ENCODE results near the gene HEPHL1.

Gene HEPHL1

GRCh38 chr11:94120946-94121345 is 99.8 kb downstream of the HEPHL1 start:
- no peak for TF ChIP-seq CTCF (IDR thresholded peaks at IDR 0.05; ENCODE audit: control extremely low read depth, extremely low read depth, low read depth, missing control alignments)
- ChIA-PET CTCF (interaction anchor here (1.1 kb wide), 1 partner anchor 12 kb away, joined by 3 read pairs; no protein-coding TSS in a partner anchor), POLR2A (no interaction called here)
- DNase-seq (ENCODE audit: extremely low spot score): no peak

- CTCF ChIA-PET: interaction anchor here (0.9 kb wide), 1 partner anchor 51 kb away, joined by 3 read pairs; no protein-coding TSS in a partner anchor
- POLR2A ChIA-PET: no interaction called here
- no peak for TF ChIP-seq CTCF (IDR thresholded peaks at IDR 0.05; ENCODE audit: control extremely low read depth, extremely low read depth, low read depth, missing control alignments)
Measured at GRCh38 chr11:94125407-94126115, 104.4 kb downstream of the HEPHL1 start.

GRCh38 chr11:94127638-94128037 is 106.5 kb downstream of the HEPHL1 start:
- POLR2A ChIA-PET: no interaction called here

More at GRCh38 chr11:94125407-94126115, 104.4 kb downstream of the HEPHL1 start:
- no peak for DNase-seq (ENCODE audit: extremely low spot score)

GRCh38 chr11:94128291-94128745 is 107.2 kb downstream of the HEPHL1 start:
- POLR2A ChIA-PET: interaction anchor here (0.6 kb wide), 1 partner anchor 915 kb away, joined by 5 read pairs; no protein-coding TSS in a partner anchor
- CTCF ChIA-PET: interaction anchor here (1.2 to 2.3 kb wide), 6 partner anchors 8 to 55 kb away, joined by 3 to 9 read pairs (median 6); no protein-coding TSS in a partner anchor
- TF ChIP-seq CTCF (IDR thresholded peaks at IDR 0.05; ENCODE audit: control extremely low read depth, extremely low read depth, low read depth, missing control alignments): no peak
- DNase-seq (ENCODE audit: extremely low spot score): peak; percentile 35

More at GRCh38 chr11:94127638-94128037, 106.5 kb downstream of the HEPHL1 start:
- no peak for DNase-seq (ENCODE audit: extremely low spot score)
- CTCF ChIA-PET: interaction anchor here (1.3 to 1.8 kb wide), 4 partner anchors 8 to 56 kb away, joined by 4 to 8 read pairs (median 6); no protein-coding TSS in a partner anchor
- TF ChIP-seq CTCF (IDR thresholded peaks at IDR 0.05; ENCODE audit: control extremely low read depth, extremely low read depth, low read depth, missing control alignments): no peak

- ChIA-PET CTCF (interaction anchor here (1.2 to 2.3 kb wide), 8 partner anchors 8 to 55 kb away, joined by 3 to 9 read pairs (median 4); no protein-coding TSS in a partner anchor), POLR2A (interaction anchor here (0.6 kb wide), 2 partner anchors 13 to 916 kb away, joined by 3 to 5 read pairs; no protein-coding TSS in a partner anchor)
- TF ChIP-seq CTCF (IDR thresholded peaks at IDR 0.05; ENCODE audit: control extremely low read depth, extremely low read depth, low read depth, missing control alignments): no peak
- DNase-seq (ENCODE audit: extremely low spot score): peak; percentile 87
Measured at GRCh38 chr11:94128746-94129511, 107.8 kb downstream of the HEPHL1 start, which contains the start of gene PANX1. TSS of gene PANX1 (plus strand) at chr11:94128841. CDS start at chr11:94129313, 472 bp downstream.

Data from GM10248 (cell line).